Suprapubic skin (tissue), 4 donors: ENCODE measurements around the gene CCSER1. TPM values are rescaled to one million over a fixed set of nuclear protein-coding genes. Genes with fewer than 3 reads are reported as not detected.

Source experiments
- DNase-seq, 2 donors: peaks; one replicate each; pipeline ENCODE4 v3.0.0-alpha.2; 2019; ENCODE audit warnings: low spot score in 2 of 2
- H3K27ac ChIP-seq: fragments of 200-600 bp; sonication (generic); one replicate; pipeline ENCODE4 v1.5.1; 2019
- H3K27me3 ChIP-seq: fragments of 200-600 bp; sonication (generic); one replicate; pipeline ENCODE4 v1.5.1; 2019
- H3K36me3 ChIP-seq: fragments of 200-600 bp; sonication (generic); one replicate; pipeline ENCODE4 v1.5.1; 2019
- H3K4me1 ChIP-seq: fragments of 200-600 bp; sonication (generic); one replicate; pipeline ENCODE4 v1.5.1; 2019
- H3K4me3 ChIP-seq: fragments of 200-600 bp; sonication (generic); one replicate; pipeline ENCODE4 v1.5.1; 2019; ENCODE audit warnings: mild to moderate bottlenecking
- H3K9me3 ChIP-seq: fragments of 200-600 bp; sonication (generic); one replicate; pipeline ENCODE4 v1.5.1; 2019
- EP300 ChIP-seq: sonication (generic); formaldehyde crosslinking; IDR thresholded peaks from one replicate; pipeline ENCODE4 v1.6.1; 2017; ENCODE audit warnings: antibody characterized with exemption
- POLR2A ChIP-seq, 2 donors: fragments of 450-650 bp; IDR thresholded peaks; one replicate each; pipeline ENCODE4 v1.6.1; 2017; ENCODE audit warnings: antibody characterized with exemption in 2 of 2, mild to moderate bottlenecking in 2 of 2, moderate library complexity in 2 of 2
- POLR2AphosphoS5 ChIP-seq, 3 donors: sonication (generic); formaldehyde crosslinking; IDR thresholded peaks; one replicate each; pipeline ENCODE4 v1.6.1; 2017; ENCODE audit warnings: antibody characterized with exemption in 3 of 3
- WGBS: methylation state at CpG from one replicate; pipeline ENCODE4 v1.1.5; 2018; 5-methylcytosine and 5-hydroxymethylcytosine counted together
- total RNA-seq, 4 donors: library from RNA; depleted of rRNA; stranded (reverse); fragments of >200 nt; gene quantifications; one replicate each; pipeline ENCODE4 v1.1.0, GENCODE V29; 2016
- TF ChIP-seq, protein P1 (sequence below), 2 donors: fragments of 200-600 bp in 1 of 2; fragments of 450-650 bp in 1 of 2; sonication (generic) in 1 of 2; IDR thresholded peaks; one replicate each; pipeline ENCODE4 v1.5.1; 2016 to 2019; ENCODE audit warnings: antibody characterized with exemption in 2 of 2, mild to moderate bottlenecking in 1 of 2, moderate library complexity in 1 of 2

Gene CCSER1
- total RNA-seq, 4 donors from 2014 or later: 6.7 to 39.5 (median 11.8) TPM

DNA sequence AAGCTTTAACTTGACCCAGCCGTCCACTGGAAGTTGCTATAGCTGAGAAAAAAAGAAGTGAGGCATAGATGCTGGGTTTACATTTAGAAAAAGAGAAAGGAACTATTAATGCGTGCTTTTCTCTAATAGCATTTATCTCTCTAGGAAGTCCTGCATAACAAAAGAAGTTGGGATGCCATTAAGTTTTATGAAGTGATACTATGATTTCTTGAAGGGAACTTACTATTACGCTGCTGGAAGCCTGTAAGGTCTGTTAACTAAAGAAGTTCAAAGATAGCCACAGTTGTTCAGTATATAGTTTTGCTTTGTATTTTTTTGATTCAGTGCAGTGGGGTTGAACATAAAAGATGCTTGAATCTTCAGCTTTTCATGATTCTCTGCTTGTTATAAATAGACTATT lies 203.4 kb downstream of the CCSER1 start:
- H3K4me1 ChIP-seq: no peaks in the 10 kb centered on the region
- H3K4me3 ChIP-seq: no peak overlapping the region
- no peak overlapping the region for H3K27ac ChIP-seq
- H3K9me3 ChIP-seq: no peaks in the 10 kb centered on the region
- H3K27me3 ChIP-seq: no peaks in the 10 kb centered on the region
- WGBS: 74% methylated on average over 3 of the region's 3 CpGs
- no peak for DNase-seq
- no peaks in the 10 kb centered on the region for H3K36me3 ChIP-seq
- no peak for TF ChIP-seq POLR2A (IDR thresholded peaks at IDR 0.05)

DNA sequence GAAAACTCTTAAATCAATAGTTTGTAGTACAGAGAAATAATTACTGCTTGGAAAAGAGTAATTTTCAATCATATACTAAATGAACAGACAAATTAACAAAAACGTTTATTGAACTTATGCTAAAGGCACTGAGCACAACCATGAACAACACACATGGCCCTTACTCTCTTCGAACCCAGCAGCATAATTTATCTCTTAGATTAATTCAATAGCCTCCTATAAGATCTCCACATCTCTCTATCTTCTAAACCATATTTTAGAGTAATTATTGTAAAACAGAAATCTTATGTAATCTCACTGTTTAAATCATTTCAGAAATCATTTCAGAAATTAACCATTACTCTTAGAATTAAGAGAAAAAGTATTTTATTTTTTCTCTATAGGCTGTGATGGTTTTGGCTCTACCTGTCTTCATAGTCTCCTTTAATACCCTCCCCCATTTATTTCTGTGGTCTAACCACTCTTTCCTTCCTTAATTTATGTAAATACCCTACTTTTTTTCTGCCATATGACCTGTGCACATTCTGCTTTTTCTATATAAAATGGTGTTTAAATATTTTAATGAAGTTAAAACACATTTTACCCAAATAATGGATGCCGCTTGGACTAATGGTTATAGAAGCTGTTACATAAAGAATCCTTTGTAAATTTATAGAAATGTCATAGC lies 218.5 kb downstream of the CCSER1 start:
- H3K4me1 ChIP-seq: no peaks in the 10 kb centered on the region
- no peak for DNase-seq
- H3K27ac ChIP-seq: no peak overlapping the region
- no peaks in the 10 kb centered on the region for H3K27me3 ChIP-seq
- H3K9me3 ChIP-seq: no peaks in the 10 kb centered on the region
- 79% methylated on average over 3 of the region's 3 CpGs for WGBS
- TF ChIP-seq POLR2A (IDR thresholded peaks at IDR 0.05) (no peak), EP300 (no peak), POLR2AphosphoS5 (IDR thresholded peaks at IDR 0.05) (no peak)
- TF ChIP-seq, protein P1, sequence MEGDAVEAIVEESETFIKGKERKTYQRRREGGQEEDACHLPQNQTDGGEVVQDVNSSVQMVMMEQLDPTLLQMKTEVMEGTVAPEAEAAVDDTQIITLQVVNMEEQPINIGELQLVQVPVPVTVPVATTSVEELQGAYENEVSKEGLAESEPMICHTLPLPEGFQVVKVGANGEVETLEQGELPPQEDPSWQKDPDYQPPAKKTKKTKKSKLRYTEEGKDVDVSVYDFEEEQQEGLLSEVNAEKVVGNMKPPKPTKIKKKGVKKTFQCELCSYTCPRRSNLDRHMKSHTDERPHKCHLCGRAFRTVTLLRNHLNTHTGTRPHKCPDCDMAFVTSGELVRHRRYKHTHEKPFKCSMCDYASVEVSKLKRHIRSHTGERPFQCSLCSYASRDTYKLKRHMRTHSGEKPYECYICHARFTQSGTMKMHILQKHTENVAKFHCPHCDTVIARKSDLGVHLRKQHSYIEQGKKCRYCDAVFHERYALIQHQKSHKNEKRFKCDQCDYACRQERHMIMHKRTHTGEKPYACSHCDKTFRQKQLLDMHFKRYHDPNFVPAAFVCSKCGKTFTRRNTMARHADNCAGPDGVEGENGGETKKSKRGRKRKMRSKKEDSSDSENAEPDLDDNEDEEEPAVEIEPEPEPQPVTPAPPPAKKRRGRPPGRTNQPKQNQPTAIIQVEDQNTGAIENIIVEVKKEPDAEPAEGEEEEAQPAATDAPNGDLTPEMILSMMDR (IDR thresholded peaks at IDR 0.05): no peak
- no peak overlapping the region for H3K4me3 ChIP-seq
- H3K36me3 ChIP-seq: no peaks in the 10 kb centered on the region

DNA sequence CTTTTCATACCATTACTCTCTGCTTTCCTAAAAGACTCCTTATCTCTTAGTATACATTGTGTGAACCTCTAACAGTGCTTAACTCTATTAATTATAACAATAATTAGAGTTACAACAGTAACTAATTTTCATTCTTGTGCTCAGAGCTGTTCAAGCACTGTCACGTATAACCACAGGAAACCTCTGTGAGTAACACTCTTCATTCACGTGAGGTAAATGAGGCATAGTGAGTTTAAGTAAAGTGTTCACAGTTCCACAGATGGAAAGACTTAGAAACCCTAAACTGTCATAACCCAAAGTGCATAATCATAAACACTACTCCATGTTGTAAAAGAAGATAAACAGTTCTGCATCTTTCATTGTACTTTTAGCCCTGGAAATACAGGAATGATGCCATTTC lies 222.4 kb downstream of the CCSER1 start:
- 67% methylated on average over 2 of the region's 2 CpGs for WGBS
- DNase-seq: no peak
- TF ChIP-seq POLR2AphosphoS5 (IDR thresholded peaks at IDR 0.05): no peak
- TF ChIP-seq, protein P1 (IDR thresholded peaks at IDR 0.05): no peak
- Histone ChIP-seq H3K9me3 (no peaks in the 10 kb centered on the region), H3K27ac (no peak overlapping the region), H3K36me3 (no peaks in the 10 kb centered on the region), H3K4me1 (no peaks in the 10 kb centered on the region), H3K4me3 (no peak overlapping the region), H3K27me3 (no peaks in the 10 kb centered on the region)

DNA sequence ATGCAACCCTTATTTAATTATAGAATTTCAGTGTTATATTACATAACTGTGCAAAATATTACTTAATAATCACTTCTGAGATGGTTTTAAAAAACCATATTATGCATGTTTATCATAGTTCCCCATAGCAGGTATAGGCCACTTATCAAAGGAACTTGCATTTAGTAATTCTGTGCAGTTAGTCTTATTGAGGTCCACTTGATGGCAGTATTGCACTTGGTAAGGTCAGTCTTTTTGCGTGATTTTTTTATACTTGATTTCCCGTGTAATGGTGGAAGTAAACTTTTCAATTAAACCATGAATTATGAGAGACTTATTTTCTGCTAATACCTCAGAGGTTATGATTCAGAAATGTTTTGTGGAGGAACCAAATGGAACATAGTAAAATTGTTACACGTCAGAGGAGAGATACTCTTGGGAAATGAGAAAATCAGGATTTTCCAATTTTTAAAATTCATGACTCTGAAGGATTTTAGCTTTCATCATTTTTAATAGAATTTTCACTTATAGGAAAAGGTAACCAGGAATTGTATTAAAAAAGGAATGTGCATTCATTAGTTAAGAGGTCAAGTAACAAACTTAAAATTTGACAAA lies 230.0 kb downstream of the CCSER1 start:
- DNase-seq: no peak
- no peak for TF ChIP-seq EP300
- TF ChIP-seq, protein P1 (IDR thresholded peaks at IDR 0.05): peak in 1 of 2 donors; percentile 29

DNA sequence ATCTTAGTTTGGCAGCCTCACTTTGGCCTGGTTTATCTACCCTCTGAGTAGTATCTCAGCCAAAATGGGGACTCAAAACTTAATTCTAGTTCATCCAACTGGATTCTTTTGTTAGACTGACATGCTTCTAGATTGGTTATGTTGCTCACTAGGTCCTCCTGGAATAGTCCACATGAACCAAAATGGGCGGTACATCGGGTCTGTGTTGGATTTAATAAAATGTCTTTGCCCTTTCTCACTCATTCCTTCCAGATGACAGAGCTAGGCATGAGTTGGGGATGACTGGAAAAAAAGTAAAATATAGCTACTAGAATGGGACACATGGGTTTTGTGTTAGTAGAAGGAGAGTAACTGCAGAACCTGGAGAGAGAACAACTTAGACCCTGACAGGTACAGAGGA lies 247.9 kb downstream of the CCSER1 start:
- Histone ChIP-seq H3K9me3 (no peaks in the 10 kb centered on the region), H3K27ac (no peak overlapping the region), H3K4me1 (no peaks in the 10 kb centered on the region), H3K27me3 (no peaks in the 10 kb centered on the region), H3K36me3 (no peaks in the 10 kb centered on the region), H3K4me3 (no peak overlapping the region)
- TF ChIP-seq, protein P1 (IDR thresholded peaks at IDR 0.05): no peak
- TF ChIP-seq EP300: no peak
- no peak for TF ChIP-seq POLR2A (IDR thresholded peaks at IDR 0.05)
- TF ChIP-seq POLR2AphosphoS5 (IDR thresholded peaks at IDR 0.05): no peak
- 93% methylated on average over 2 of the region's 2 CpGs for WGBS
- no peak for DNase-seq

More for the DNA sequence above, 230.0 kb downstream of the CCSER1 start:
- WGBS: 22% methylated on average over 3 of the region's 3 CpGs
- no peak overlapping the region for H3K4me3 ChIP-seq
- no peak overlapping the region for H3K27ac ChIP-seq
- no peaks in the 10 kb centered on the region for H3K4me1 ChIP-seq
- H3K36me3 ChIP-seq: no peaks in the 10 kb centered on the region
- no peaks in the 10 kb centered on the region for H3K9me3 ChIP-seq
- no peaks in the 10 kb centered on the region for H3K27me3 ChIP-seq
